ENCODE data around the gene SLITRK1. TPM values are rescaled to one million over a fixed set of nuclear protein-coding genes. Genes with fewer than 3 reads are reported as not detected.

Gene SLITRK1
- total RNA-seq, 1 experiment from 2014 or later: 3.7 TPM

- Histone ChIP-seq H4K20me1 (ENCODE audit: insufficient read depth) (no peaks in the 10 kb centered on the region), H3F3A (ENCODE audit: insufficient read depth, low read depth) (no peaks in the 10 kb centered on the region), H3K27me3 (ENCODE audit: insufficient read depth, low read depth) (no peaks in the 10 kb centered on the region), H3K36me3 (ENCODE audit: low read depth) (no peaks in the 10 kb centered on the region), H3K79me2 (ENCODE audit: low read depth) (no peaks in the 10 kb centered on the region), H2AFZ (no peak overlapping the region), H3K4me3 (no peak overlapping the region), H3K4me1 (replicated peaks; ENCODE audit: insufficient read depth) (no peaks in the 10 kb centered on the region), H3K27ac (no peak overlapping the region), H3K9me3 (ENCODE audit: insufficient read depth, low read depth) (no peaks in the 10 kb centered on the region), H3K9me2 (ENCODE audit: insufficient read depth) (no peaks in the 10 kb centered on the region), H3K4me2 (no peak overlapping the region)
- TF ChIP-seq CTCF (conservative IDR thresholded peaks at IDR 0.05) (no peak), EZH2 (IDR thresholded peaks at IDR 0.05; ENCODE audit: low read depth) (no peak)
- BruUV-seq (replicated peaks): no TSS peak
- ChIA-PET CTCF (no interaction called here), POLR2A (ENCODE audit: unreplicated experiment) (no interaction called here)
- intact Hi-C loops (cut with micrococcal nuclease; ENCODE audit: unreplicated experiment): no loop called here
- no peak for DNase-seq
These were observed 37.2 kb downstream of the SLITRK1 start for GRCh38 chr13:83845106-83845505.

- Histone ChIP-seq H3K36me3 (ENCODE audit: low read depth) (no peaks in the 10 kb centered on the region), H3K27me3 (ENCODE audit: insufficient read depth, low read depth) (no peaks in the 10 kb centered on the region), H3K4me3 (no peak overlapping the region), H3K4me1 (replicated peaks; ENCODE audit: insufficient read depth) (no peaks in the 10 kb centered on the region), H4K20me1 (ENCODE audit: insufficient read depth) (no peaks in the 10 kb centered on the region), H3K27ac (no peak overlapping the region), H3K9me2 (ENCODE audit: insufficient read depth) (no peaks in the 10 kb centered on the region), H3F3A (ENCODE audit: insufficient read depth, low read depth) (no peaks in the 10 kb centered on the region), H2AFZ (no peak overlapping the region), H3K79me2 (ENCODE audit: low read depth) (no peaks in the 10 kb centered on the region), H3K4me2 (no peak overlapping the region), H3K9me3 (ENCODE audit: insufficient read depth, low read depth) (no peaks in the 10 kb centered on the region)
- BruUV-seq (replicated peaks): no TSS peak
- intact Hi-C loops (cut with micrococcal nuclease; ENCODE audit: unreplicated experiment): no loop called here
- DNase-seq: no peak
- TF ChIP-seq EZH2 (IDR thresholded peaks at IDR 0.05; ENCODE audit: low read depth) (no peak), CTCF (conservative IDR thresholded peaks at IDR 0.05) (no peak)
- CTCF ChIA-PET: no interaction called here
- POLR2A ChIA-PET (ENCODE audit: unreplicated experiment): no interaction called here
These were observed 43.1 kb downstream of the SLITRK1 start for GRCh38 chr13:83839146-83839545.

GRCh38 chr13:83831796-83832195 is 50.5 kb downstream of the SLITRK1 start:
- ChIA-PET CTCF (no interaction called here), POLR2A (ENCODE audit: unreplicated experiment) (no interaction called here)
- Histone ChIP-seq H3K9me2 (ENCODE audit: insufficient read depth) (no peaks in the 10 kb centered on the region), H3F3A (ENCODE audit: insufficient read depth, low read depth) (no peaks in the 10 kb centered on the region), H2AFZ (no peak overlapping the region), H3K4me3 (no peak overlapping the region), H3K9me3 (ENCODE audit: insufficient read depth, low read depth) (no peaks in the 10 kb centered on the region), H3K27ac (no peak overlapping the region), H4K20me1 (ENCODE audit: insufficient read depth) (no peaks in the 10 kb centered on the region), H3K4me1 (replicated peaks; ENCODE audit: insufficient read depth) (no peaks in the 10 kb centered on the region), H3K4me2 (peak overlapping the region; percentile 23; the same call in 1 of the 2 replicates), H3K27me3 (ENCODE audit: insufficient read depth, low read depth) (no peaks in the 10 kb centered on the region), H3K79me2 (ENCODE audit: low read depth) (no peaks in the 10 kb centered on the region), H3K36me3 (ENCODE audit: low read depth) (no peaks in the 10 kb centered on the region)
- intact Hi-C loops (cut with micrococcal nuclease; ENCODE audit: unreplicated experiment): loop anchor here (5.0 kb wide), 1 partner anchor 79 kb away; no protein-coding TSS in a partner anchor
- peak; percentile 3 to 49 for DNase-seq
- BruUV-seq (replicated peaks): no TSS peak
- TF ChIP-seq EZH2 (IDR thresholded peaks at IDR 0.05; ENCODE audit: low read depth) (no peak), CTCF (conservative IDR thresholded peaks at IDR 0.05) (no peak)

Data from PC-9 (cell line).